ENCODE data around the gene VAMP1.
A peak's percentile ranks its signal among the peaks of the same experiment; 100 is the strongest.
"Not testable (repeated sequence)": the region's sequence is repeated elsewhere in the genome, so short reads cannot be mapped to it uniquely, and the experiment has no call there.

Gene VAMP1

GRCh38 chr12:6450091-6450868 lies 20.2 kb downstream of the VAMP1 start:
- peak; percentile 51 for DNase-seq

- no peak for DNase-seq
These were observed 25.5 kb downstream of the VAMP1 start, which contains the start of gene CD27 for GRCh38 chr12:6444704-6445688. Gene CD27 (plus strand): TSS chr12:6444955. CDS start chr12:6445096, 141 bp downstream.

- DNase-seq: no peak
These were observed 26.4 kb downstream of the VAMP1 start for GRCh38 chr12:6444031-6444430.

- DNase-seq: no peak
These were observed 27.0 kb downstream of the VAMP1 start for GRCh38 chr12:6443361-6443983.

GRCh38 chr12:6442836-6443235 lies 27.6 kb downstream of the VAMP1 start:
- no peak for DNase-seq

GRCh38 chr12:6440391-6440790 lies 30.1 kb downstream of the VAMP1 start:
- DNase-seq: no peak

- no peak for DNase-seq
These were observed 32.1 kb downstream of the VAMP1 start for GRCh38 chr12:6438345-6438744.

GRCh38 chr12:6437586-6437985 lies 32.9 kb downstream of the VAMP1 start:
- DNase-seq: no peak

- DNase-seq: no peak
These were observed 34.3 kb downstream of the VAMP1 start for GRCh38 chr12:6435961-6436715.

GRCh38 chr12:6434205-6435140 lies 36.0 kb downstream of the VAMP1 start:
- no peak for DNase-seq

GRCh38 chr12:6432991-6433390 lies 37.5 kb downstream of the VAMP1 start:
- no peak for DNase-seq

GRCh38 chr12:6430124-6430989 lies 40.1 kb downstream of the VAMP1 start:
- no peak for DNase-seq

- no peak for DNase-seq
These were observed 42.2 kb downstream of the VAMP1 start for GRCh38 chr12:6428326-6428725.

GRCh38 chr12:6427796-6428195 lies 42.7 kb downstream of the VAMP1 start:
- not testable (repeated sequence) for DNase-seq

GRCh38 chr12:6426882-6427671 lies 43.4 kb downstream of the VAMP1 start:
- DNase-seq: no peak

- DNase-seq: no peak
These were observed 44.6 kb downstream of the VAMP1 start for GRCh38 chr12:6425590-6426531.

GRCh38 chr12:6424866-6425265 lies 45.6 kb downstream of the VAMP1 start:
- DNase-seq: no peak

- DNase-seq: no peak
These were observed 46.5 kb downstream of the VAMP1 start for GRCh38 chr12:6424008-6424347.

Measured in retina (tissue), 1 donor.